Fibroblast of lung (primary cell): ENCODE results near the gene RPSA.

Experiments
- CTCF ChIP-seq, 2 donors: IDR thresholded peaks in 1 of 2; conservative IDR thresholded peaks in 1 of 2; 1 replicate in 1 of 2; 2 replicates in 1 of 2; pipeline ENCODE4 v1.5.1; 2011 to 2012; ENCODE audit warnings: low read length in 2 of 2, control low read depth in 1 of 2, inconsistent platforms in 1 of 2, low read depth in 1 of 2, mild to moderate bottlenecking in 1 of 2
- EZH2 ChIP-seq: IDR thresholded peaks from 2 replicates; pipeline ENCODE4 v1.5.1; 2012; ENCODE audit warnings: low read length, control low read depth, mild to moderate bottlenecking; ENCODE audit errors: missing control alignments

GRCh38 chr3:39414421-39414907, 7.9 kb downstream of the RPSA start:
- TF ChIP-seq CTCF (conservative IDR thresholded peaks at IDR 0.05 in 1 of 2, IDR thresholded peaks at IDR 0.05 in 1 of 2; ENCODE audit: low read depth in 1 of 2, low read length in 2 of 2) = no peak
- no peak for TF ChIP-seq EZH2
